ENCODE measurements around the gene DOK6.

Gene DOK6

DNA sequence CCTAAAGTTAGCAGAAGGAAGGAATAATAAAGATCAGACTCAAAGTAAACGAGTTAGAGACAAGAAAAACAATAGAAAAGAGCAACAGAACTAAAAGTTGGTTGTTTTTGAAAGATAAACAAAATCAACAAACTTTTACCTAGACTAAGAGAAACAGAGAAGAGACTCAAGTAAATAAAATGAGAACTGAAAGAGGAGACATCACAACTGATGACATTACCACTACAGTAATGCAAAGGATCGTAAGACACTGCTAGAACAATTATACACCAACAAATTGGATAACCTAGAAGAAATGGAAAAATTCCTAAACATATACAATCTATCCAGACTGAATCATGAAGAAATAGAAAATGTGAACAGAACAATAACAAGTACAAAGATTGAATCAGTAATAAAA is 407.7 kb downstream of the DOK6 start:
- TF ChIP-seq, protein P1, sequence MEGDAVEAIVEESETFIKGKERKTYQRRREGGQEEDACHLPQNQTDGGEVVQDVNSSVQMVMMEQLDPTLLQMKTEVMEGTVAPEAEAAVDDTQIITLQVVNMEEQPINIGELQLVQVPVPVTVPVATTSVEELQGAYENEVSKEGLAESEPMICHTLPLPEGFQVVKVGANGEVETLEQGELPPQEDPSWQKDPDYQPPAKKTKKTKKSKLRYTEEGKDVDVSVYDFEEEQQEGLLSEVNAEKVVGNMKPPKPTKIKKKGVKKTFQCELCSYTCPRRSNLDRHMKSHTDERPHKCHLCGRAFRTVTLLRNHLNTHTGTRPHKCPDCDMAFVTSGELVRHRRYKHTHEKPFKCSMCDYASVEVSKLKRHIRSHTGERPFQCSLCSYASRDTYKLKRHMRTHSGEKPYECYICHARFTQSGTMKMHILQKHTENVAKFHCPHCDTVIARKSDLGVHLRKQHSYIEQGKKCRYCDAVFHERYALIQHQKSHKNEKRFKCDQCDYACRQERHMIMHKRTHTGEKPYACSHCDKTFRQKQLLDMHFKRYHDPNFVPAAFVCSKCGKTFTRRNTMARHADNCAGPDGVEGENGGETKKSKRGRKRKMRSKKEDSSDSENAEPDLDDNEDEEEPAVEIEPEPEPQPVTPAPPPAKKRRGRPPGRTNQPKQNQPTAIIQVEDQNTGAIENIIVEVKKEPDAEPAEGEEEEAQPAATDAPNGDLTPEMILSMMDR (IDR thresholded peaks at IDR 0.05; ENCODE audit: control insufficient read depth, insufficient read depth, low read depth, low read length, missing control alignments) = no peak

DNA sequence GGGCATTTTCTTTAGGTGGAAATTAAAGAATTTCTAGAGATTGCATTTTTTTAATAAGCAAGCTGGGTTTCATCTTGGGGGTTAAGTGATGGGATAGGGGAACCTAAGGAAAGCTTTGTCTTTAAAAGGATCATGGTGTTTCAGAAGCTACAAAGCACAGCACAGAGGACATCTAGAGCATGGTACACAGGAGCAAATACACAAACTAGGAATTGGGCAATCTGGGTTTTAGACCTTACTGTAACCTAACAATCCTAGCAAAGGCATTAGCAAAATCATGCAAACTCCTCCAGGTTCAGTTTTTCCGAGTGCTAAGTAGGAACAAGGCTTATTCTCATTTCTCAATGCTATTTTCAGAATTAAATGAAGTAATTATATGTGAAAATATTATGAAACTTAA is 412.9 kb downstream of the DOK6 start:
- no peak overlapping the region for H3K4me3 ChIP-seq (ENCODE audit: control insufficient read depth, low read depth, low read length)
- TF ChIP-seq, protein P1 (IDR thresholded peaks at IDR 0.05; ENCODE audit: control insufficient read depth, insufficient read depth, low read depth, low read length, missing control alignments) = no peak
- DNase-seq (ENCODE audit: low read depth) = no peak

More for the DNA sequence above, 407.7 kb downstream of the DOK6 start:
- DNase-seq (ENCODE audit: low read depth) = no peak
- no peak overlapping the region for H3K4me3 ChIP-seq (ENCODE audit: control insufficient read depth, low read depth, low read length)

DNA sequence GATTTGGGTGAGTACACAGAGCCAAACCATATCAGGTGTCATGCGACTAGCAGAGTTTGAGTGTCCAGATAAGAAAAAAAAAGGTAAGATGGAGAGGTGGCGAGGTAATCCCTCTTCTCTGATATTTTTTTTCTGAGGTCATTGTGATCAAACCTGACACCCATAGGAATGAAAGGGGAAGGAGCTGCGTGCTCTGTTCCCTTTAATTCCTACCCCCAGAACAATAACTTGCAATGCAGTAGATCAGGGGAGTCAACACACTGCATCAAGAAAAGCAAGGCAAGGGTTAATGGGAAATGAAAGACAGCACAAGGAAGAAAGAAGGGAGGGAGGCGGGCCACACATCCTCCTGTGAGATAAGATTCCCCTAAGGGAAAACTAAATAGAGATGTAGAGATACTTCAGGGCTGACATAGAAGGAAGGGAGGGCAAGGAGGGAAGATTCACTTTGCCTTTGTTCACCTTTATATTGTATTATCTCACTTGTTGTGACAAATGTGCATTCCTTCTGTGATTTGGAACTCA is 414.2 kb downstream of the DOK6 start:
- no peak for DNase-seq (ENCODE audit: low read depth)
- TF ChIP-seq, protein P1 (IDR thresholded peaks at IDR 0.05; ENCODE audit: control insufficient read depth, insufficient read depth, low read depth, low read length, missing control alignments) = no peak
- H3K4me3 ChIP-seq (ENCODE audit: control insufficient read depth, low read depth, low read length) = no peak overlapping the region

DNA sequence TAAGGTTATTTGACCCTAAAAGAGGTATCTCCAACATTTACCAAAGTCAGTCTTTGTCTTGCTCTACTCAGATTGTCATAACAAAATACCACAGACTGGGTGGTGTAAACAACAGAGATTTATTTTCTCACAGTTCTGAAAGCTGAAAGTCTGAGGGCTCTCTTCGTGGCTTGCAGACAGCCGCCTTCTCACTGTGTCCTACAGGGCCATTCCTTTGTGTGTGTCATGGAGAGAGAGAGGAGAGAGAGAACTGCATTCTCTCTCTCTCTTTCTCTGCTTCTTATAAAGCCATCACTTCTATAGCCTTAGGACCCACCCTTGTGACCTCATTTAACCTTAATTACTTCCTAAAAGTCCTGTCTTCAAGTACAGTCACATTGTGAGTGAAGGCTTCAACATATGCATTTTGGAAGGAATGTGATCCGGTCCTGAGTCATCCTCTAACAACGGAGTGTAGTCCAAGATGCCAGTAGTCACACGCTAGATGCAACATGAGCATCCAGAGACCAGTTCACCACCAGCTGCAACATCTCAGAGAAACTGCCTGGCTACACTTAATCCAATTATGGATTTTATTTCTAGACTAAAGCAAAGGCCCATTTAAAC is 416.8 kb downstream of the DOK6 start:
- peak; percentile 66 for DNase-seq (ENCODE audit: low read depth)
- no peak overlapping the region for H3K4me3 ChIP-seq (ENCODE audit: control insufficient read depth, low read depth, low read length)
- TF ChIP-seq, protein P1 (IDR thresholded peaks at IDR 0.05; ENCODE audit: control insufficient read depth, insufficient read depth, low read depth, low read length, missing control alignments) = no peak

DNA sequence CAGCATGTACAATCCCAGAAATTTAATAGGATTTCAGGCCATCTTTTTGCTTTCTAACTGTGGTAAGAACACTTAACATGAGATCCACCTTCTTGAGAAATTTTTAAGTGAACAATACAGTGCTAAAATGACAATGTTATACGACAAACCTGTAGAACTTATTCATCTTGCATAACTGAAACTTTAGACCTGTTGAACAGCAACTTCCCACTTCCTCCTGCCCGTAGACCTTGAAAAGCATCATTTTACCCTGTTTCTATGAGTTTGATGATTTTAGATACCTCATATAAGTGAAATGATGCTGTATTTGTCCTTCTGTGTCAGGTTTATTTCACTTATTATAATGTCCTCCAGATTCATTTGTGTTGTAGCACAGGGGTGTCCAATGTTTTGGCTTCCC is 418.8 kb downstream of the DOK6 start:
- H3K4me3 ChIP-seq (ENCODE audit: control insufficient read depth, low read depth, low read length) = no peak overlapping the region
- TF ChIP-seq, protein P1 (IDR thresholded peaks at IDR 0.05; ENCODE audit: control insufficient read depth, insufficient read depth, low read depth, low read length, missing control alignments) = no peak
- no peak for DNase-seq (ENCODE audit: low read depth)

DNA sequence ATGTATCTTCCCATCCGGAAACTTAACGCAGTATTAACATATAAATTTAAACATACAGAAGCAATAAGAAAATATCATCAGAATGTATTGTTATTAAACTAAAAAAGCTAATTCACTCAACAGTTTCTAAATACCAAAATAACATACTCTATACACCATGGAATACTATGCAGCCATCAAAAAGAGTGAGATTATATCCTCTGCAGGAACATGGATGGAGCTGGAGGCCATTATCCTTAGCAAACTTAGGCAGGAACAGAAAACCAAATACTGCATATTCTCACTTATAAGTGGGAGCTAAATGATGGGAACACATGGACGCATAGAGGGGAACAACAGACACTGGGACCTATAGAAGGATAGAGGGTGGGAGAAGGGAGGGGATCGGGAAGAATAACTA is 419.9 kb downstream of the DOK6 start:
- no peak for DNase-seq (ENCODE audit: low read depth)
- no peak overlapping the region for H3K4me3 ChIP-seq (ENCODE audit: control insufficient read depth, low read depth, low read length)
- TF ChIP-seq, protein P1 (IDR thresholded peaks at IDR 0.05; ENCODE audit: control insufficient read depth, insufficient read depth, low read depth, low read length, missing control alignments) = no peak

Measured in AG09309 (cell line).